ENCODE measurements around the gene FGF14.

The FGF14 gene

GRCh38 chr13:102000764-102001163, 401.1 kb downstream of the FGF14 start:
- DNase-seq (ENCODE audit: low read depth in 2 of 3, low spot score in 1 of 3): no peak

GRCh38 chr13:101998129-101998528, 403.7 kb downstream of the FGF14 start:
- no peak for DNase-seq (ENCODE audit: low read depth in 2 of 3, low spot score in 1 of 3)

- DNase-seq (ENCODE audit: low read depth in 2 of 3, low spot score in 1 of 3): no peak
Observed at GRCh38 chr13:101996954-101997353, 404.9 kb downstream of the FGF14 start.

- no peak for DNase-seq (ENCODE audit: low read depth in 2 of 3, low spot score in 1 of 3)
Observed at GRCh38 chr13:101989798-101990350, 412.0 kb downstream of the FGF14 start.

- DNase-seq (ENCODE audit: low read depth in 2 of 3, low spot score in 1 of 3): no peak
Observed at GRCh38 chr13:101988140-101988539, 413.7 kb downstream of the FGF14 start.

- DNase-seq (ENCODE audit: low read depth in 2 of 3, low spot score in 1 of 3): no peak
Observed at GRCh38 chr13:101986316-101986715, 415.5 kb downstream of the FGF14 start.

GRCh38 chr13:101985321-101985720, 416.5 kb downstream of the FGF14 start:
- DNase-seq (ENCODE audit: low read depth in 2 of 3, low spot score in 1 of 3): no peak

- DNase-seq (ENCODE audit: low read depth in 2 of 3, low spot score in 1 of 3): no peak
Observed at GRCh38 chr13:101982903-101983302, 418.9 kb downstream of the FGF14 start.

- DNase-seq (ENCODE audit: low read depth in 2 of 3, low spot score in 1 of 3): no peak
Observed at GRCh38 chr13:101979825-101980224, 422.0 kb downstream of the FGF14 start.

- DNase-seq (ENCODE audit: low read depth in 2 of 3, low spot score in 1 of 3): no peak
Observed at GRCh38 chr13:101978552-101979315, 423.1 kb downstream of the FGF14 start.

GRCh38 chr13:101977475-101977874, 424.4 kb downstream of the FGF14 start:
- DNase-seq (ENCODE audit: low read depth in 2 of 3, low spot score in 1 of 3): no peak

- no peak for DNase-seq (ENCODE audit: low read depth in 2 of 3, low spot score in 1 of 3)
Observed at GRCh38 chr13:101972191-101972590, 429.7 kb downstream of the FGF14 start.

GRCh38 chr13:101970341-101970740, 431.5 kb downstream of the FGF14 start:
- no peak for DNase-seq (ENCODE audit: low read depth in 2 of 3, low spot score in 1 of 3)

GRCh38 chr13:101967781-101968180, 434.1 kb downstream of the FGF14 start:
- DNase-seq (ENCODE audit: low read depth in 2 of 3, low spot score in 1 of 3): no peak

GRCh38 chr13:101967216-101967615, 434.6 kb downstream of the FGF14 start:
- DNase-seq (ENCODE audit: low read depth in 2 of 3, low spot score in 1 of 3): no peak

- no peak for DNase-seq (ENCODE audit: low read depth in 2 of 3, low spot score in 1 of 3)
Observed at GRCh38 chr13:101965096-101965495, 436.8 kb downstream of the FGF14 start.

GRCh38 chr13:101959016-101959415, 442.8 kb downstream of the FGF14 start:
- DNase-seq (ENCODE audit: low read depth in 2 of 3, low spot score in 1 of 3): no peak

GRCh38 chr13:101955764-101956163, 446.1 kb downstream of the FGF14 start:
- no peak for DNase-seq (ENCODE audit: low read depth in 2 of 3, low spot score in 1 of 3)

- no peak for DNase-seq (ENCODE audit: low read depth in 2 of 3, low spot score in 1 of 3)
Observed at GRCh38 chr13:101951114-101951513, 450.7 kb downstream of the FGF14 start.

GRCh38 chr13:101949681-101950080, 452.2 kb downstream of the FGF14 start:
- DNase-seq (ENCODE audit: low read depth in 2 of 3, low spot score in 1 of 3): no peak

- DNase-seq (ENCODE audit: low read depth in 2 of 3, low spot score in 1 of 3): no peak
Observed at GRCh38 chr13:101946401-101946800, 455.4 kb downstream of the FGF14 start.

- DNase-seq (ENCODE audit: low read depth in 2 of 3, low spot score in 1 of 3): no peak
Observed at GRCh38 chr13:101945435-101945834, 456.4 kb downstream of the FGF14 start.

GRCh38 chr13:101944521-101944920, 457.3 kb downstream of the FGF14 start:
- DNase-seq (ENCODE audit: low read depth in 2 of 3, low spot score in 1 of 3): no peak
